GM19372 (cell line): ENCODE results near the gene SH2D3A.
"Not testable (repeated sequence)": the region's sequence is repeated elsewhere in the genome, so short reads cannot be mapped to it uniquely, and the experiment has no call there.

ENCODE experiments used
- ATAC-seq: cut with Tn5 transposase; IDR thresholded peaks from one replicate; pipeline ENCODE4 v1.9.1; 2021; ENCODE audit warnings: mild to moderate bottlenecking, low read depth, moderate library complexity; ENCODE audit not compliant: unreplicated experiment

The SH2D3A gene

GRCh38 chr19:6710273-6711077 is 56.8 kb downstream of the SH2D3A start:
- no peak for ATAC-seq

- no peak for ATAC-seq
Observed at GRCh38 chr19:6709549-6709948, 57.7 kb downstream of the SH2D3A start.

GRCh38 chr19:6708913-6709312 is 58.3 kb downstream of the SH2D3A start:
- not testable (repeated sequence) for ATAC-seq

GRCh38 chr19:6708346-6708745 is 58.9 kb downstream of the SH2D3A start:
- no peak for ATAC-seq

GRCh38 chr19:6707658-6708018 is 59.6 kb downstream of the SH2D3A start:
- ATAC-seq: no peak

- ATAC-seq: no peak
Observed at GRCh38 chr19:6707011-6707657, 60.1 kb downstream of the SH2D3A start.

- no peak for ATAC-seq
Observed at GRCh38 chr19:6706633-6706958, 60.6 kb downstream of the SH2D3A start.

GRCh38 chr19:6705931-6706632 is 61.2 kb downstream of the SH2D3A start:
- no peak for ATAC-seq
